Measurements from ENCODE around the gene RPS19BP1.

Gene RPS19BP1

GRCh38 chr22:39488563-39489083, 43.9 kb downstream of the RPS19BP1 start:
- no peak for DNase-seq

GRCh38 chr22:39487826-39488520, 44.6 kb downstream of the RPS19BP1 start:
- DNase-seq = no peak

GRCh38 chr22:39486951-39487825, 45.4 kb downstream of the RPS19BP1 start:
- DNase-seq = no peak

- no peak for DNase-seq
These were observed 49.8 kb downstream of the RPS19BP1 start for GRCh38 chr22:39482768-39483167.

GRCh38 chr22:39481595-39481994, 51.0 kb downstream of the RPS19BP1 start:
- DNase-seq = no peak

GRCh38 chr22:39481054-39481453, 51.5 kb downstream of the RPS19BP1 start:
- no peak for DNase-seq

- DNase-seq = no peak
These were observed 52.0 kb downstream of the RPS19BP1 start for GRCh38 chr22:39480557-39480956.

GRCh38 chr22:39479254-39479653, 53.3 kb downstream of the RPS19BP1 start:
- no peak for DNase-seq

Data from CD4-positive, alpha-beta T cell treated with Interleukin-4 for 1 hour (primary cell).